Measurements from ENCODE around the gene COL9A3. TPM values are rescaled to one million over a fixed set of nuclear protein-coding genes. Genes with fewer than 3 reads are reported as not detected.

Gene COL9A3
- polyA plus RNA-seq, 2 of the 4 experiments (the other 2 are of a cell fraction), result 0.41 to 0.49 TPM

GRCh38 chr20:62887152-62887859 is 70.5 kb downstream of the COL9A3 start:
- 89% methylated on average over 10 of the region's 13 CpGs for WGBS (ENCODE audit: missing lambda C conversion rate)
- FAIRE-seq, result no peak
- no peak overlapping the region for H3K27ac ChIP-seq
- TF ChIP-seq HOXB13 (CRISPR knock-in tag; IDR thresholded peaks at IDR 0.05; ENCODE audit: low read depth) (no peak), MAFK (IDR thresholded peaks at IDR 0.05; ENCODE audit: partially characterized antibody) (peak; percentile 90)
- TF ChIP-seq, protein P1, sequence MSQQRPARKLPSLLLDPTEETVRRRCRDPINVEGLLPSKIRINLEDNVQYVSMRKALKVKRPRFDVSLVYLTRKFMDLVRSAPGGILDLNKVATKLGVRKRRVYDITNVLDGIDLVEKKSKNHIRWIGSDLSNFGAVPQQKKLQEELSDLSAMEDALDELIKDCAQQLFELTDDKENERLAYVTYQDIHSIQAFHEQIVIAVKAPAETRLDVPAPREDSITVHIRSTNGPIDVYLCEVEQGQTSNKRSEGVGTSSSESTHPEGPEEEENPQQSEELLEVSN (IDR thresholded peaks at IDR 0.05; ENCODE audit: borderline replicate concordance, low read depth), result no peak
- ChIA-PET CTCF (interaction anchor here (0.9 to 12.2 kb wide), 8 partner anchors 12 to 122 kb away, joined by 3 to 123 read pairs (median 6); no protein-coding TSS in a partner anchor), POLR2A (interaction anchor here (1.9 kb wide), 1 partner anchor 12 kb away, joined by 6 read pairs; no protein-coding TSS in a partner anchor)
- no peaks in the 10 kb centered on the region for H3K4me1 ChIP-seq
- ATAC-seq, result peak in 1 of 2 experiments; percentile 24; a peak in 2 of 6 replicates
- no peak for DNase-seq (ENCODE audit: low read depth in 1 of 2, low spot score in 1 of 2)
- no peak overlapping the region for H3K4me3 ChIP-seq
- H3K9me3 ChIP-seq, result no peaks in the 10 kb centered on the region
- H3K4me2 ChIP-seq, result no peak overlapping the region

GRCh38 chr20:62887860-62888239 is 71.0 kb downstream of the COL9A3 start:
- no peaks in the 10 kb centered on the region for H3K9me3 ChIP-seq
- H3K27ac ChIP-seq, result no peak overlapping the region
- ChIA-PET POLR2A (interaction anchor here (1.9 kb wide), 1 partner anchor 12 kb away, joined by 6 read pairs; no protein-coding TSS in a partner anchor), CTCF (interaction anchor here (0.6 to 12.2 kb wide), 10 partner anchors 12 to 627 kb away, joined by 3 to 123 read pairs (median 4); no protein-coding TSS in a partner anchor)
- no peak overlapping the region for H3K4me3 ChIP-seq
- H3K4me2 ChIP-seq, result no peak overlapping the region
- WGBS (ENCODE audit: missing lambda C conversion rate), result 74% methylated on average over 7 of the region's 7 CpGs
- TF ChIP-seq, protein P2, sequence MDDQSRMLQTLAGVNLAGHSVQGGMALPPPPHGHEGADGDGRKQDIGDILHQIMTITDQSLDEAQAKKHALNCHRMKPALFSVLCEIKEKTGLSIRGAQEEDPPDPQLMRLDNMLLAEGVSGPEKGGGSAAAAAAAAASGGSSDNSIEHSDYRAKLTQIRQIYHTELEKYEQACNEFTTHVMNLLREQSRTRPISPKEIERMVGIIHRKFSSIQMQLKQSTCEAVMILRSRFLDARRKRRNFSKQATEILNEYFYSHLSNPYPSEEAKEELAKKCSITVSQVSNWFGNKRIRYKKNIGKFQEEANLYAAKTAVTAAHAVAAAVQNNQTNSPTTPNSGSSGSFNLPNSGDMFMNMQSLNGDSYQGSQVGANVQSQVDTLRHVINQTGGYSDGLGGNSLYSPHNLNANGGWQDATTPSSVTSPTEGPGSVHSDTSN (IDR thresholded peaks at IDR 0.05), result no peak
- TF ChIP-seq ESRRA (IDR thresholded peaks at IDR 0.05; ENCODE audit: borderline replicate concordance, low read length), result no peak
- TF ChIP-seq, protein P3, sequence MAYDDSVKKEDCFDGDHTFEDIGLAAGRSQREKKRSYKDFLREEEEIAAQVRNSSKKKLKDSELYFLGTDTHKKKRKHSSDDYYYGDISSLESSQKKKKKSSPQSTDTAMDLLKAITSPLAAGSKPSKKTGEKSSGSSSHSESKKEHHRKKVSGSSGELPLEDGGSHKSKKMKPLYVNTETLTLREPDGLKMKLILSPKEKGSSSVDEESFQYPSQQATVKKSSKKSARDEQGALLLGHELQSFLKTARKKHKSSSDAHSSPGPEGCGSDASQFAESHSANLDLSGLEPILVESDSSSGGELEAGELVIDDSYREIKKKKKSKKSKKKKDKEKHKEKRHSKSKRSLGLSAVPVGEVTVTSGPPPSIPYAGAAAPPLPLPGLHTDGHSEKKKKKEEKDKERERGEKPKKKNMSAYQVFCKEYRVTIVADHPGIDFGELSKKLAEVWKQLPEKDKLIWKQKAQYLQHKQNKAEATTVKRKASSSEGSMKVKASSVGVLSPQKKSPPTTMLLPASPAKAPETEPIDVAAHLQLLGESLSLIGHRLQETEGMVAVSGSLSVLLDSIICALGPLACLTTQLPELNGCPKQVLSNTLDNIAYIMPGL (CRISPR knock-in tag; IDR thresholded peaks at IDR 0.05; ENCODE audit: borderline replicate concordance), result no peak
- TF ChIP-seq EP300 (IDR thresholded peaks at IDR 0.05), result no peak
- TF ChIP-seq EHMT2 (IDR thresholded peaks at IDR 0.05; ENCODE audit: low read depth), result no peak
- TF ChIP-seq, protein P4, sequence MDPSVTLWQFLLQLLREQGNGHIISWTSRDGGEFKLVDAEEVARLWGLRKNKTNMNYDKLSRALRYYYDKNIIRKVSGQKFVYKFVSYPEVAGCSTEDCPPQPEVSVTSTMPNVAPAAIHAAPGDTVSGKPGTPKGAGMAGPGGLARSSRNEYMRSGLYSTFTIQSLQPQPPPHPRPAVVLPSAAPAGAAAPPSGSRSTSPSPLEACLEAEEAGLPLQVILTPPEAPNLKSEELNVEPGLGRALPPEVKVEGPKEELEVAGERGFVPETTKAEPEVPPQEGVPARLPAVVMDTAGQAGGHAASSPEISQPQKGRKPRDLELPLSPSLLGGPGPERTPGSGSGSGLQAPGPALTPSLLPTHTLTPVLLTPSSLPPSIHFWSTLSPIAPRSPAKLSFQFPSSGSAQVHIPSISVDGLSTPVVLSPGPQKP (IDR thresholded peaks at IDR 0.05; ENCODE audit: low read depth, low read length), result no peak
- TF ChIP-seq RFX5 (IDR thresholded peaks at IDR 0.05), result no peak
- TF ChIP-seq GATA3 (IDR thresholded peaks at IDR 0.05; ENCODE audit: borderline replicate concordance), result no peak
- TF ChIP-seq ZFP36 (IDR thresholded peaks at IDR 0.05; ENCODE audit: borderline replicate concordance, partially characterized antibody), result no peak
- no peak for TF ChIP-seq KDM1A (IDR thresholded peaks at IDR 0.05; ENCODE audit: low read depth)
- no peak for TF ChIP-seq CBX8 (IDR thresholded peaks at IDR 0.05)
- no peak for DNase-seq (ENCODE audit: low read depth in 1 of 2, low spot score in 1 of 2)
- no peak for ATAC-seq
- no peaks in the 10 kb centered on the region for H3K4me1 ChIP-seq
- no peak for FAIRE-seq

DNA sequence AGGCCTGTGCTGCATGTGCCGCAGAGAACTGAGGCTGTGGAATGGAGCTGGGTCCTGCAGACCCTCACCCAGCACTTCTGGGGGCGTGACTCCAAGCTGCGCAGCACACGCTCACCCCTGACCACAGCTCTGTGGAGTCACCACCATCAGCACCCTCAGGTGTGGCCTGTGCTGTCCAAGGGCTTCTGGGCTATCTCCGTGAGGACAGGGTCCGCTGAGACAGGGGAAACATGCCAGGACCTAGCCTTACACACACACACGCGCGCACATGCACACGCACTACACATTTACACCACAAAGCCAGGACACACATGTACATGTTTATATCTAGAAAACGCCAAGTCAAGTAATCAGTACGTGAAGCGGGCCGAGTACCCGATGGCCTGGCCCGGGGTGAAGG is 71.6 kb downstream of the COL9A3 start:
- Histone ChIP-seq H3K4me3 (no peak overlapping the region), H3K4me2 (no peak overlapping the region), H3K4me1 (no peaks in the 10 kb centered on the region), H3K9me3 (no peaks in the 10 kb centered on the region), H3K27ac (no peak overlapping the region)
- ChIA-PET CTCF (interaction anchor here (0.6 to 12.2 kb wide), 8 partner anchors 12 to 627 kb away, joined by 3 to 123 read pairs (median 4); no protein-coding TSS in a partner anchor), POLR2A (no interaction called here)
- WGBS (ENCODE audit: missing lambda C conversion rate), result 96% methylated on average over 13 of the region's 16 CpGs
- TF ChIP-seq MAFK (IDR thresholded peaks at IDR 0.05; ENCODE audit: partially characterized antibody) (no peak), NR3C1 (IDR thresholded peaks at IDR 0.05) (no peak)
- FAIRE-seq (no peak), DNase-seq (ENCODE audit: low read depth in 1 of 2, low spot score in 1 of 2) (no peak), ATAC-seq (no peak)

Data from A549 (cell line).